Mammary epithelial cell (primary cell): ENCODE measurements around the gene TLDC2.

Source experiments
- EZH2 ChIP-seq: IDR thresholded peaks from 2 replicates; pipeline ENCODE4 v1.6.1; 2012; ENCODE audit warnings: low read length, inconsistent platforms, borderline replicate concordance
- TF ChIP-seq, protein P1 (sequence below), 2 donors: IDR thresholded peaks in 1 of 2; conservative IDR thresholded peaks in 1 of 2; 2 replicates each; pipeline ENCODE4 v1.5.1; 2011 to 2012; ENCODE audit warnings: inconsistent platforms in 2 of 2, low read length in 2 of 2, mild to moderate bottlenecking in 2 of 2, control low read depth in 1 of 2, low read depth in 1 of 2; ENCODE audit not compliant: insufficient read depth in 1 of 2; ENCODE audit errors: extremely low read depth in 1 of 2

DNA sequence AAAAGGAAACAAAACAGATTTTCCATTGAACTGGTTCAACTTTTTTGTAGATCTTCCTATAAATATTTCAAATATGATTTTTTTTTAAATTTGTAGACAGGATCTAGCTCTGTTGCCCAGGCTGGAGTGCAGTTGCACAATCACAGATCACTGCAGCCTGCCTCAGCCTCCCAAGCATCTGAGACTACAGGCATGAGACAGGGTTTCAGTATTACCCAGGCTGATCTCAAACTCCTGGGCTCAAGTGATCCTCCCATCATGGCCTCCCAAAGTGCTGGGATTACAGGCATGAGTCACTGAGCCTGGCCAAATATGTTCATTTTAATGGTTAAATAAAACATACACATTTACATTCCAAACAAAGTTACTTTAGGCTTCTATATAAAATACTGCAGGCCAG, 42.0 kb downstream of the TLDC2 start:
- TF ChIP-seq, protein P1, sequence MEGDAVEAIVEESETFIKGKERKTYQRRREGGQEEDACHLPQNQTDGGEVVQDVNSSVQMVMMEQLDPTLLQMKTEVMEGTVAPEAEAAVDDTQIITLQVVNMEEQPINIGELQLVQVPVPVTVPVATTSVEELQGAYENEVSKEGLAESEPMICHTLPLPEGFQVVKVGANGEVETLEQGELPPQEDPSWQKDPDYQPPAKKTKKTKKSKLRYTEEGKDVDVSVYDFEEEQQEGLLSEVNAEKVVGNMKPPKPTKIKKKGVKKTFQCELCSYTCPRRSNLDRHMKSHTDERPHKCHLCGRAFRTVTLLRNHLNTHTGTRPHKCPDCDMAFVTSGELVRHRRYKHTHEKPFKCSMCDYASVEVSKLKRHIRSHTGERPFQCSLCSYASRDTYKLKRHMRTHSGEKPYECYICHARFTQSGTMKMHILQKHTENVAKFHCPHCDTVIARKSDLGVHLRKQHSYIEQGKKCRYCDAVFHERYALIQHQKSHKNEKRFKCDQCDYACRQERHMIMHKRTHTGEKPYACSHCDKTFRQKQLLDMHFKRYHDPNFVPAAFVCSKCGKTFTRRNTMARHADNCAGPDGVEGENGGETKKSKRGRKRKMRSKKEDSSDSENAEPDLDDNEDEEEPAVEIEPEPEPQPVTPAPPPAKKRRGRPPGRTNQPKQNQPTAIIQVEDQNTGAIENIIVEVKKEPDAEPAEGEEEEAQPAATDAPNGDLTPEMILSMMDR (conservative IDR thresholded peaks at IDR 0.05 in 1 of 2, IDR thresholded peaks at IDR 0.05 in 1 of 2; ENCODE audit: extremely low read depth in 1 of 2, insufficient read depth in 1 of 2, low read depth in 1 of 2, low read length in 2 of 2), result no peak
- TF ChIP-seq EZH2, result no peak
